NOMO-1 (cell line): Measurements from ENCODE around the gene FAM72D.
"Not testable (repeated sequence)": the region's sequence is repeated elsewhere in the genome, so short reads cannot be mapped to it uniquely, and the experiment has no call there.

Experiments used
- DNase-seq, 2 experiments: peaks; one replicate each; lab custom pipeline; 2025; ENCODE audit not compliant: unreplicated experiment in 2 of 2; lab: John Stamatoyannopoulos, UW

Gene FAM72D

DNA sequence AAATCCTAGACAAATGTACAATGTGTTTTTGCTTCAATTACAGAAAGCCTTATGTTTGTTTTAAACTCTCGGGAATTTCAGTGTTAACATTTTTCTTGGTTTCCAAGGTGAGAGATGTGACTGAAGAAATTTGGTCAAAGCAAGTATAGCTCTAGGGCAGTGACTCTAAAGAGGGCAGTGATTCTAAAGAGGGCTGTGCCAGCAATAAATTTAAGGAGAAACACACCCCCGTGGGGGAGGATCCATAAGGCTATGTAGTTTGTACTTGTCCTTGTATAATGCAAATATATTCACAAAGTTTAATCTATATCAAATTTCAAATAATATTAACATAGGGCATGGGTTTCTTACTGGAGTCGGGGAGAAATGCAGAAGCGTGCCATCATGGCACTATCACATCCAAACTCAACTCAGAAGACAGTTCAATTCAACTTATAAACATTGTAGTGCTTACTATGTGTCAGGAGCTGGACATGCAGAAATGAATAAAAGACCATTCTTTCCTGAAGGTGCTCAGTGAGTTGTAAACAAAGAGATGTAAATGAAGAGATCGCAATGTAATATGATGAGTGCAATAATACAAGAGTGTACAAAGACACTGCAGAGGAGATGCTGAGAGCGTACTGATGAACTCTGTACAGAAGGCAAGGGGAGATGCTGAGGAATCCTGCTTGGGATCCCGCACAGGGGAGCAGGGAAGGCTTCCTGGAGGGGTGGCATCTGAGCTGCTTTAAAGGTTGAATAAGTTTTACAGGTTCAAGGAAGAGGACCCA is 13.1 kb upstream of the FAM72D start:
- DNase-seq, result not testable (repeated sequence)

DNA sequence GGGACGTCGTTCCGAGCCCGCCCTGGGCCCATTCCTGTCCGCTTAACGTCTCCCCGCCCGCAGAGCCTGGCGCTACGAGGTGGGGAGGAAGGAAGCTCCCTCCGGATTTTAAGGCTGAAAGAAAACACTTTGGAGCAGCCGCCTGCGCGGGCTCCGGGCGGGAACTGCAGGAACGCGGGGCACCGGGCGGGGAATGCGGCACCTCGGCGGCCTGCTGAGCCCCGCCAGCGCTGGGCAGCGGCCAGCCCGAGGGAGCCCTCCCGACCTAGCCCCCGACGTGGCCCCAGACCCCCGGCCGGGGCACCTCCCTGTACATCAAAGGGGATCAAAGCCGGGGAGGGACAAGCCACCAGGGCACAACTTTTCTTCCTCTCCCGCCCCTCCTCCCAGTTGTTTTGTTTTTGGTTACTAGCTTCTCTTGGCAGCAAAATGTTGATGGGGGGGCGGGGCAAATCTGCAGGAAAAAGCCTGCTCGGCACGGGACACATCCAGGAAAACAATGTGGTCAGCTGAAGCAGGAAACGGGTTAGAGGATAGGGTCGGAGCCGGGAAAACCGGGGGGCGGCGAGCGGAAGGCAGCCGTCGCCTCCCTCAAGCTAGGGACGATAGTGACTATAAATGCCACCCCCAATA is 2.1 kb upstream of the FAM72D start:
- not testable (repeated sequence) for DNase-seq

DNA sequence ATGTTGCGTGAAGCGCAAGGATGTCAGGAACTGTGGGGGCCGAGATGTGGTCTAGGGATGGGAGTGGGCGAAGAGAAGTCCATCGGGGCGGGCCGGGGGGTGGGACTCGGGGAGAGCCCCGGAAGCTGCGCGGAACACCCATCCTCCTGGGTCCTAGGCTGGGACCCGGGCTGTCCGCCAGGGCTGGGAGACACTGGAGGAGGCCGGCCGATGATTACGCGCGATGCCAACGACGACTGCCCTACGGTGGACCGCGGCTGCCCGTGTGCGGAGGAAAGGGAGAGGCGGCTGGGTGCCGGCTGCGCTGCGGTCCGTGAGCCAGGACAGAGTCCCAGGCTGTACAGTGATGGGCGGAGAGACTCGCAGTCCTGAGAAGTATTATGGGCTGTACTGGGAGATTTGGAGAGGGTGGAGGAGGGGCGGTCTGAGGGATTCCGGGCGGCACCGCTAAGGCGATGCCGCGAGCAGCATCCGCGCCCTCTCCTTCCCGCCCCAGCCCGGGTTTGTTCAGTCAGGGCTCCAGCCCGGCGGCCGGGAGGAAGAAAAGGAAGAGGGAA is 1.0 kb upstream of the FAM72D start:
- not testable (repeated sequence) for DNase-seq

DNA sequence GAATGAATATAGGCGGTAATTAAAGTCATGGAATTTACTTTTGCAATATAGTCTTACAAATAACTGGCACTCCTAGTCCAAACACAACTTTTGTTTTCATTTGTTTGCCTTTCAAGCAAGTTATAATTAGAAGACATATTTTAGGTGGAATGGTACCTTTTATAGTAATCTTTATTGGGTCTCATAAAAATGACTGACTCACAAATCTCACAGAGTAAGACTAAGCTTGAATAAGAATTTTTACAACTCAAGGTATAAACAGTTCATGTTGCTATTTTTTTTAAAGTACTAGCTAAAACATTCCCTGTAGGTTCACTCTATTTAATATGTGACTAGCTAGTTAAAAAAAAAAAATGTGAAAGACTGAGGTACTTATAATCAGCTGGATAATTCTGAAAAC is 6.0 kb downstream of the FAM72D start:
- DNase-seq, result not testable (repeated sequence)

DNA sequence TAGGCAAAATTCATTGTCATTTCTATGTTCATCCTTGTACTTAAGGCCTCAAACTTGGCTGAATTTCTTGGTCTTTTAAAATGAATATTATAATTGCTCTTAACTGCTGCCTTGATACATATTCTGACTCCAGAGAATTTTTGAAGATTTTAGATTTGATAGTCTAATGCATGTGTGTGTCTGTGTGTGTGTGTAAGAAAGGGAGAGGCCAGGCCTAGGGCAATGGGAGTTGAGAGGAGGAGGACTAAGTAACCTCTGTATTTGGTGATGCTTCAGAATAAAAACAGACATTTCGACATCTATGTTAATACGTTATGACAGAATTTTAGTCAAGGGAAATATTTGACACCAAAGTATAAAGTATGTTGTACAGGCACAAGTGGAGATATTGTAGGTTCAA is 7.5 kb downstream of the FAM72D start:
- DNase-seq, result not testable (repeated sequence)

DNA sequence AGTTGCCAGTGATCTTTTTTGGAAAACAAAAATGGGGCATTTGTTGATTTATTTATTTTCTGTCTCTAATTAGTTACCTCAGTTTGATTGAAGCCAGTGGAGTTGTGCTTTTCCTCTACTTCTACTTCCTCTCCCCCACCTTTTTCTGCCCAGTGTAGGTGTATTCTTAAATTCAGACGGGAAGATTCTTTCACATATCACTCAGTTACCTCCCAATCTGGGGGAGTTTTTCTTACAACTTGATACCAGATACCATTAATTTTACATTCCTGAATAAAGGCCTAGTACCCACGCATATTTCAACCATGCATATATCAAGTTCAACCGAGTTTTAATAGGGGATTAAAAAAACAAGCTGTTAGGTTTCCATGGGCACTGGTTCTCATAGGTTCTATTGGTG is 15.9 kb downstream of the FAM72D start:
- not testable (repeated sequence) for DNase-seq

DNA sequence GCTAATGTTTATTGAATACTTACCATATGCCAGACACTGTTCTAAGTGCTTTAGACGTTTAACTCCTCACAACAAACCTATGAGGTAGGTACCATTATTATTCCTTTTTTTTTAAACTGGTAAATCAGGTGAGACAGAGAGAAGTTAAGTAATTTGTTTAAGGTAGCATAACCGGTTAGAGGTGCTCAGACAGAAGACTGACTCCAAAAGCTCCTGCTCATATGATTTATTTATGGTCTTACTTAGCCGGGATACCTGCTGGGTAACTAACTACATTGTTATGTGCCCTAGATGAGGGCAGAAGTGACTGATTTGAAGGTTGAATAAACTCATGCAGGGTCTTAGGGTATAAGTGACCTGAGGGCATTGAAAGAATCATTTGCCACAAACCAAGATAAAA is 16.9 kb downstream of the FAM72D start:
- not testable (repeated sequence) for DNase-seq

DNA sequence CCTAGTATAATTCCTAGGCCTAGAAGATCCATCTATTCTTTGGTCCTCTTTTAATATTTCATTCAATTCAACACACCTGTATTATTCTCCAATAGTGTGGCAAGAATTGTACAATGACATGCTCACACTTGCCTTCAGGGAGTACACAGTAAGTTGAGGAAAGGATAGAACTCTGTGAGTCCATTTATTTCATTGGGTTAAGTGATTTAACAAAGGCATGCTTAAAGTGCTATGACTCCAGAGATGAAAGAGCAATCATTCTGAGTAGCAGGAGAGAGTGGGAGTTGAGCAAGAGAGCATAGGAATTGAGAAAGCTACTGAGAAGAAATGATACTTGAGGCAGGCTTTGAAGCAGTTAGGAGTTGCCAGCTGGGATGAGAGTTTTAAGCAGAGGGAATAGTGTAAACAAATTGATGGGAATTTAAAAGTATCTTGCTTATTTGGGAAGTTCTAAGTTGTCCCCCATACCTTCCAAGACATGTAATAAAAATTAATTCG is 18.8 kb downstream of the FAM72D start:
- DNase-seq, result not testable (repeated sequence)

DNA sequence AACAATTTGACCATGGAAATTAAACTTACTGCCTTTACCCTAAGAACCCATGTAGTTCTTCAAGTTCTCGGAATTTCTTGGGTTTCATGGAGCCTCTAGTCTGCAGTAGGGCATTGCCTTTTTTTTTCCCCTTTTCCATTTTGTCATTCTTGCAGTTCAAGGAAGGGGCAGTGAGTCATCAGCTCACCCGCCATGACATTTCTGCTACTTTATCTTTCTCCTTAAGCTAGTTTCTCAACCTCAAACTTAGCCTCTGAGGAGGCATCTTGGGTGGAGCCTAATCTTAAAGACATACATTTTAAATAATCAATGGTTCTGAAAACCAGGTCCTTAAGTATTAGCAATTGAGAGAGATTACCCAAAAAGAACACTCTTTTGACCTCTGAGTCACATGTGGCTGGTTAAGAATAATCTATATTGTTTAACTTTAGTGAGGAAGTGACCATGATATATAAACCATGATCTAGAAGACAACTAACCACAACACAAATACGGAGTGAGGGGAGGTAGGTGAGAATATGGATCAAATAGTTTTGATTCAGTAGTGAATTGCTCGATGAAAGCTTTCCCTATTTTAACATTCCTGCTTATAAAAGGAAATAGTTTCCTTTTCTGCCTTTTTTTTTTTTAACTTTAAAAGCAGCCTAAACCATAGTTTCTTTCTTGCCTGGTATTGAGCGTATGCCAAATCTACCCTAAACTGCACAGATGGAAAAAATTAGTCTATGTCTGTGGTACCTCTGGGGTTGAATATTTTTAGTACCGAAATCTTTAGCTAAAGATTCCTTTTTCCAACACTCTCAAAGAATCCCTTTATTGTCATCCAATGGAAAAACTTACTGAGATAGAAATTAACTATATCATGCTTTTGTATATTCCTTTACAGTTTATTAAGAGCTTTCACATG is 20.1 kb downstream of the FAM72D start:
- DNase-seq, result not testable (repeated sequence)

DNA sequence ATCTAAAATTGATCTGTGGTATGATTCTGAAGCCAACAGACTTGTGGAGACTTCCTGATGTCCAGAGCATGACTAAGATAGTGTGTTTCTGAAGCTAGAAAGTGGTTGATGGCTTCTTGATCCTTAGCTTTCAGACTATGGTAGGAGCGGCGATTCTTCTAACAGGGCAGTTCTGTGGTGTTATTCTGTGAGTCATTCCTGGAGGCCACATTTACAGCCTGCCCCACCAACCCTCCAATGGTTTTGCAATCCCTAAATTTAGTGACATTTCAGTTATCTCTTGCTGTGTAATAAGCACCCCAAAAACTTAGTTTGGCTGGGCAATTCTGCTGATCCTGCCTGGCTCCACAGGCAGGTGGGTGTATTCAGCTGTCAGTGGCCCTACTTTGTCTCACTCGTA is 24.1 kb downstream of the FAM72D start:
- not testable (repeated sequence) for DNase-seq

DNA sequence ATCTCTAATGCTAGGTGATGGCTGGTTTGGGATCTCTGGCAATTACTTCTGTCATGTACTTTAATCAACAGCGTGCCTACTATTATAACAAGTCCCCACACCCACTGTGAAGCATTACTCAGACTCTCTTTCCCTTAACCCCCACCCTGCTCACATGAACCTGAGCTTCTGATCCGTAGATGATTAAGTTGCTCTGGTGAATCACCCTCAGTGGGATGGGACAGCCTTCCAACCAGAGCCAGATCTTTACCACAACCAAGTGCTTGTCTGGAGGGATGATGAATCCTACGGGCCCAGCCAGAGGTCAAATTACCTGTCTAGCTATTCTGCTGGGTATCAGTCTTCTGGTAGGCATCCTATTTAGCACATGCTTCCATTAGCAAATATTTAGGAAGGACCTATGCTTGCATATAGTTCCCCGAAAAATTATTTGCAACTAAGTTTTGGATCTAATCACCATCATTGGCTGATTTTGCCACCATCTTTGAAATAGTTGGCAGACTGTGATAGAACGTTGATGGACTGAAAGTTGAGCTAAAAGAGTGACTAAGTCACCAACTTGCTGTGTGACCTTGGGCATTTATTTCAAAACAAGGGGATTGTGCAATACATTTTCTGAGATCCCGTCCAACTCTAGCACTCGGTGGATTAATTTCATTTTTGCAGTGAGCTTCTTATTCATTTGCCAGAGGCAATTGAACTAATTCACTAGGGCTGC is 26.7 kb downstream of the FAM72D start:
- DNase-seq, result not testable (repeated sequence)

DNA sequence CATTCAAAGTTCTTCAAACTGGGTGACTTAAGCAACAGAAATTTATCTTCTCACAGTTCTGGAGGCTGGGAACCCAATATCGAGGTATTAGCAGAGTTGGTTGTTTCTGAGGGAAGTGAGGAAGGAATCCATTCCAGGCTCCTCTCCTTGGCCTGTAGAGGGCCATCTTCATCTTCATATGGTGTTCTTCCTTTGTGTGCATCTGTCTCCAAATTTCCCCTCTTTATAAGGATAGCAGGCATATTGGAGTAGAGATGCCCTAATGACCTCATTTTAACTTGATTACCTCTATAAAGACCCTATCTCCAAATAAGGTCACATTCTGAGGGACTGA is 27.3 kb downstream of the FAM72D start:
- not testable (repeated sequence) for DNase-seq

DNA sequence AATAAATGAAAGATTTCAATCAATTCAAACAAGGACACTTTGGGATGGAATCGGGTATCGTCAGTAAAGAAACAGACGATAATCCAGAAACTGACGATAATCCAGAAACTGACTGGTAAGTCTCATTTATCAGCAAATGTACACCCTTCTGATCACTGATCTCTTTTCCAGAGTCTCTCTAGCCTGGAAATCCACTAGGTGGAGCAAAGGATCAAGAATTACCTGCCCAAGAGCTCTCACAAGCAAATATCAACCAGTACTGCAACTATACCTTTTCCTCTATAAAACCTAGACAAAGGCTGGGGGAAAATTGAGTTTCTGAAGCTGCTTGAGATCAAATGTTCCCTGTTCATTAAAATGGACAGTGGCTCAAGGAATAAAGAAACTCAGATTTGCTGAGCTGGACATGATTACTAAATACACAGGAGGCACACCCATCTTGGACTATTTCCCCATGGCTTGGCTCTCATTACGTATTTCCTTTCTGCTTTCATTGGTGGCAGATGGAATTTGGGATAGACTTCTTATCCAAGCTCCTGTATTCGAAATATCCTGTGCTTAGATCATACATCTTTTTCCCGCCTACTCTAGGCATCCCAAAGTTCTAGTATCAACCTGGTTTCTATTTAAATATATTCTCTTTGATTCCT is 28.3 kb downstream of the FAM72D start:
- DNase-seq, result not testable (repeated sequence)

DNA sequence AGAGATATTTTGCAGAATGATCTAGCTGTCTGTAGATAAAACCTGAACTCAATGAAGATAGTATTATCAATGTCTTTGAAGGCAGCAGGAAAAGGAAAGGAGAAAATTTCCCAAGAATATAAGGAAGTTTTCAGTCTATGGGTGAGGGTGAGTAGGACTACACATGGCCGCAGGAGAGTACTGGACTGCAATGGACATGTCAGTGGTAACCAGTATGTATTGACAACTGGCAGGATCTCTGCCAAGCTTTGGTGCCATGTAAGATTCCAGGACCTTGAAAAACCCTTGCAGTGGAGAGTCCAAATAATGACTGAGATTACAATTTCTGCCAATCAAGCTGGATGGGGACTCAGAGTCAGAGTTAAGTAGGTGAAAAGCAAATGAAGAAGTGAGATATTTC is 29.3 kb downstream of the FAM72D start:
- not testable (repeated sequence) for DNase-seq

DNA sequence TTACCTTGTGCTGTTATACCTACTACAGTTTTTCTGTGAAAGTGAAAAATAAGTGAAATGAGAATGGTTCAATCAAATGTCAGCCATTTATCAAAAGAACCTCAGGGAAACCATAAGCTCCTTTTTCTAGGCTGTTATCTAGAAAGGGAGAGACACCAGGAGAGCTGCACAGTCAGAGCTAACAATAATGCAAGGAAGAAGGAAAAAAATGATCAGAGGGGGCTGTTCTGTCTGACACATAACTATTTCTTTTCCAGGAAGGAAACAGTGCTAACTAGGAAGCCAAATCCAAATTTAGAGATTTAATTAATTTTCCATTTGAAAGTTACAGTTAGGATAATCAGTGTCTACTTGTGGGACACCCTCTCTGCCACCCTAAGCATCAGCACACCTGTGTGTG is 31.4 kb downstream of the FAM72D start:
- DNase-seq, result not testable (repeated sequence)

DNA sequence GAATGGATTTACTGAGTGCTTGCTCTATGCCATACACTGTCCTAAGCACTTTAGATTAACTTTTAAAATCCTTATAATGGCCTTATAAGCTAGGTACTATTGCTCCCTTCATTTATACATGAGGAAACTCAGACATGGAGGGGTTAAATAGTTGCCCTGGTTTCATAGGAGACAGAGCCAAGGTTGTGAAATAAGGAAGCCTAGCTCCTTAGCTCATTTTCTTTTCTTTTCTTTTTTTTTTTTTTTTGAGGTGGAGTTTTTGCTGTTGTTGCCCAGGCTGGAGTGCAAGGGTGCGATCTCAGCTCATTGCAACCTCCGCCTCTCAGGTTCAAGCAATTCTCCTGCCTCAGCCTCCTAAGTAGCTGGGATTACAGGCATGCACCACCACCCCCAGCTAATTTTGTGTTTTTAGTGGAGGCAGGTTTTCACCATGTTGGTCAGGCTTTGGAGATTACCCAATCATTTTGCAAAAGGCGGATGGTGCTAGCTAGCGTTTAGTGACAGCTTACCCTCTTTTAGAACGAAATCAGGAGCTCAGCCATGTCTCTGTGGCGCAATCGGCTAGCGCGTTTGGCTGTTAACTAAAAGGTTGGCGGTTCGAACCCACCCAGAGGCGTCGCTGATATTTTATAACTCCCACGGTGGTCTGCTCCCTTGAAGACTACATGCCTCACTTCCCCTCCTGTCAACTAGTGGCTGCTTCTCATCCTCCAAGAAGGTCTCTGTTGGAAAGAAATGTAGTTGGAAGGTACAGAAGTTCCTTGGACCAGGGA is 33.1 kb downstream of the FAM72D start:
- DNase-seq, result not testable (repeated sequence)

DNA sequence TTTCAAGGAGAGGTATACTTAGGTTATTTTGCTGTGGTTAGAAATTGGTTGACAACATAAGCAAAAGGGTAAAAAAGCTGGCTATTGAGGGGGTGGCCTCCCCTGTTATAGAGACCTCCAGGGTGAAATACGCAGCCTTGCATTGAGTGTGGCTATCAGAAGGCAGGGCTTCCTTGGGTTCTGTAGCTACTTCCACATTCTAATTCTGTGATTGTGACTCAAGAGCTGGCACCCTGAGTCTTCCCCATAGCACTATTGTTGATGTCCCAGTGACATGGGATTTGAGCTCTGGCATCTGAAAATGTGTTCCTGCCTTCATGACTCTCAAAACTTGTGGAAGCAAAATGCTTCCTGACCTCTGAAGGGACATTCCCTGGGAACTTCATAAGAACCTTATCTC is 38.7 kb downstream of the FAM72D start:
- DNase-seq, result not testable (repeated sequence)

DNA sequence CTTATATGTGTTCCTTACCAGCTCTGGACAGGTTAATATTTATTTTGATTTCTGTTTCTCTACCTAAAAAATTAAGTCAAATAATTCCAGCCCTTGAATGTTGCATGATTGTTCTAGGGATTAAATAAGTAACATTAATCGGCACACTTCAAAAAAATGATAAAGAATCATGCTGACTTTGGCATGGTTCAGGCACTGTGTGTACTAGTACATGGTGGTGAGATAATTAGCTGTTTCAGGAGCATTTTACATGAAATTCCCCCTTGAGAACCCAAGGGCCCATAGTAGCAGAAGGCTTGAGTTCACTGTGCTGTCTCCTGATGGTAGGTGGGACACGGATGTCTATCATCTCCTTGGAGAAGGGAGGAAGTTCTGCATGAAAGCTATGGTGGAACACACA is 44.8 kb downstream of the FAM72D start:
- DNase-seq, result not testable (repeated sequence)
